ENCODE results near the gene ANKS1B.

GRCh38 chr12:99649551-99649950, 335.2 kb downstream of the ANKS1B start:
- no peak for TF ChIP-seq POLR2A (IDR thresholded peaks at IDR 0.05; ENCODE audit: low read length)
- no peak for TF ChIP-seq GATA1 (IDR thresholded peaks at IDR 0.05; ENCODE audit: low read depth, low read length)

All from erythroblast (primary cell).